ENCODE results near the gene PCOLCE2.
"Not testable (repeated sequence)": the region's sequence is repeated elsewhere in the genome, so short reads cannot be mapped to it uniquely, and the experiment has no call there.

Gene PCOLCE2

DNA sequence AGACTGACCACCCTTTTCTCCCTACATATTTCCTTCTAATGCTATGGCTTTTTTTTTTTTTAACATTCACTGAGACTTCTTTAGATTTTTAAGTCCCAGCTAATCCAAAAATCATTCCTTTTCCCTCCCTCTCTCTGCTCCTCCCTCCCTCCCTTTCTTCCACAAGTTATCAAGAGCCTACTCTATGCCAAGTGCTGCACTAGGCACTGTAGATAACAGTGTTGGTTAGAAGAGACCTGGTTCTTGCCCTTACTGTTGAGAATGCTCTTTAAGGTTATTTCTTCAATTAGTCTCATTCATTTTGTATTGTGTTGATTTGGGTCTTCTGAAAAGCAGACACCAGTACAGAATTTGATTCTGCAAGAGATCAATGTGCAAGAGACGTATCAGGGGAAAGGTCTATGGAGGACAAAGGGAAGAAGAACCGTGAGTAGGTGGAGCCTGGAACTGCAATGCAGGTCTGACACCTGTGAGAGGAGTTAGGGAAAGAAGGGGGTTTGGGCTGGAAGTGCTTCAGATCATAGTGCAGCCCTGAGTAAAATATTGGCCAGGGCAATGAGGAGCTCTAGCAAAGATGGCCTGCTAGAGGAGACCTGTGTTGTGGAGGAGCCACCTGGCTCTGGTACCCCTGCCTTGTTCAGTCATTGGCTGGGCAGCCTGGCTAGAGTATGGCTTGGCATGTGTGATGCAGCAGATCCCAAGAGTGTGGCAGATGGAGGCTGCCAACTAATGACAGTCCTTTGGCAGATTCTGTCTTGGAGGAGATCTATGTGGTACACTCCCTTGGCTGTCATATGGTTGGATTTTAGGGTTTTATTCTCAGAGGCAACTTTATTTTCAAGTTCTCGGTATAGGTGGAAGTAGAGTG, 9.7 kb upstream of the PCOLCE2 start:
- no peak for DNase-seq (ENCODE audit: low read depth)

DNA sequence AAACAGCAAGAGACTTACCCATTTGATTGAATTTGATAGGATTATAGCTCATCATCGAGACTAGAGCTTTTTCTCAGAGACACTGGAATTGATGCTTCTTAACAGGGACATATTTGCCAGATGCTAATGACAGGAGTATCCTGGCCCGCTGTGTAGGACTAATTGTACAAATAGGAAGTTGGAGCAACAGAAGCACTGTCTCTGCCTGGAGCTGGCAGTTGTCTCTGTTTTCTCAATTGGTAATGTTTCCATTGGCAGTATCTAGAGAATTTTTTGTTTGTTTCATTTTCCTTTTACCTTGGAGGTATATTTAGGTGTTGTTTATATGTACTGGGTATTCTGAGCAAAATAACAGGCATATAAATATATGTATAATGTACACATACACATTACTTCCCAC, 8.9 kb upstream of the PCOLCE2 start:
- DNase-seq (ENCODE audit: low read depth), result no peak

DNA sequence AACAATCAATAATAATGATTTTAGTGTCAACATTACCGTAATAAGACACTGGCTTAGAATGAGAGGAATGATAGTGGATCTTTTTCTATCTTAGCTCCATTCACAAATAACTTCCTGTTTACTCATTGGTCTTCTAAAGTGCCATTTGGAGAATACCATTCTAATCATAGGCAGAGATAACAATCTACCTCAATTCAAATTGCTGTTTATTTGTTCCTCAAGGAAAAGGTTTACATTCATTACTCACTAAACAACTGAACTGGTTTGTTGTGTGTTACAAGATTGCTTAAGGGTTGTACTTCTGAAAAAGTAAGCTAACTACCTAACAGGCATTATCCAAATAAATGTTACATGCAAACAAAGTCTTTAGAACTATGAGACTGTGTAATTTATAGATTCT, 8.1 kb upstream of the PCOLCE2 start:
- no peak for DNase-seq (ENCODE audit: low read depth)

DNA sequence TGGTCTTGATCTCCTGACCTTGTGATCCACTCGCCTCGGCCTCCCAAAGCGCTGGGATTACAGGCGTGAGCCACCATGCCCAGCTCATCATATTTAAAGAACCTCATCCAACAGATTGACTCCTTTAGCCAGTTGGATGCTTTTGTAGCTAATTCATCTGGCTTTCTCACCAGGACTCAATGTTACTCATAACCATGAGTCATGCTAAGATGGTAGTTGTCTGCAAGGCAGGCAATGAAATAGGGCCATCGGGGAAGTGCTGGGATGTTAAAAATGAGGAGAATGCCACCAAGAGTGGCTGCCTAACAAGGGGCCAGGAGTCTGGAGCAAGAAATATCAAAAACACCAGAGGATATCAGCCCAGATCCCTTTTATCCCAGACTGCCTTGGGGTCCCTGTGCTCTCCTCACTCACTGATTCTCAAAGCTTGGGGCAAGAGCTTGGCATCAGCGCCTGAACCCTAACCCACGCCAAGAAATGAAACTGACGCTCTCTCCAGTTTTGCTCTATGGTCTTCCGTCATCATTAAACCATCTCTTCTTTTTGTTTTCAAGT, 7.4 kb upstream of the PCOLCE2 start:
- DNase-seq (ENCODE audit: low read depth), result no peak

DNA sequence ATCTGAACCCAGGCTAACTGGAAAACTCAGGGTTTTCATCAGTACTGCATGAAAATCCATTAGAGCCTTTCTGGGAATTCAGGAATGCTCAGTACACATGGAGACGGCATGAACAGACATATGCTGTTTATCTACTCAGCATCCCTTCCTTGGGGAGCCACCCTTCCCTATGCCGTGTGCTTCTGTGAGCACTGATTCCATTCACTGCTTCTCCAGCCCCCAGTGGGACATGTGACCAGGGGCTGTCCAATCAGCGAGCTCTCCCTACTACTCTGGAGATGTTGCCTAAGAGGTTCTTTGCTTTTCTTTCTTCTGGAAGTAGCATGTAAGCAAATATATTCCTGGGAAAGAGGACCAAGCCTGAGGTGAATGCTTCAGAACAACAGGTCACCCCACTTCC, 5.6 kb upstream of the PCOLCE2 start:
- DNase-seq (ENCODE audit: low read depth), result no peak

DNA sequence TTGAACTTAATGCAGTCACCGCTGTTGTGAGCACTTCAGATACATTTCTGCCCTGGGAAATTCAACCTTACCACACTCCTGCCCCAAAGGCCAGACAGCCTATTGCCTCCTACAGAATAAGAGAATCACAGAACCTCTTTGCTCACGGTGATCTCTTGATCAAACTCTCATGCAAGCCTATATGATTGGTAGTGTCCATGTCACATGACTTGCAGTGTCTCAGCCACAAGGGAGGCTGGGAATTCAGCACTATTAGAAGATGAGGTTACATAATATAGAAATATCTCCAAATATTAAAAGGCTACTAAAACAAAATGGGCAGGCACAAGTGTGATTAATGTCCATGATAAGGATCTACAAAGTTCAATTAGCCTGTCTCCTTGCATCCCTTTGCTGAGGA, 3.8 kb upstream of the PCOLCE2 start:
- DNase-seq (ENCODE audit: low read depth), result no peak

DNA sequence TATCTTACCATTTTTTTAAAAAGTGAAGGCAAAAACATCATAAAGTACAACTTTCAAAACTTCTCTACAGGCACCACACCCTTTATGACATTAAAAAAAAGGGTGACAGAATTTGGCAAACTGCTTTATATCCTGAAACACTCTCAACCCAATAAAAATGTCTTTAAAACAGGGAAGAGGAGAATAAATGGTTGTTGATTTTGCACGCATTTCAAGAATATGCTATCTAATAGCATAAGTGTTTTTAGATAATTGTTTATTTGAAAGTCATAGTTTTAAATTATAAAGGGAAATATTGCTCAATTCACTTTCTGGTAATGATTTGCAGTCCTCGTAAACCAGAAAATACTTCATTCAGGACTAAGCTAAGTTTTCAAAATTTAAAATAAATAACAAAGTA, 1.7 kb upstream of the PCOLCE2 start:
- DNase-seq (ENCODE audit: low read depth), result no peak

GRCh38 chr3:142889212-142890014, 530 bp upstream of the PCOLCE2 start:
- DNase-seq (ENCODE audit: low read depth), result no peak

DNA sequence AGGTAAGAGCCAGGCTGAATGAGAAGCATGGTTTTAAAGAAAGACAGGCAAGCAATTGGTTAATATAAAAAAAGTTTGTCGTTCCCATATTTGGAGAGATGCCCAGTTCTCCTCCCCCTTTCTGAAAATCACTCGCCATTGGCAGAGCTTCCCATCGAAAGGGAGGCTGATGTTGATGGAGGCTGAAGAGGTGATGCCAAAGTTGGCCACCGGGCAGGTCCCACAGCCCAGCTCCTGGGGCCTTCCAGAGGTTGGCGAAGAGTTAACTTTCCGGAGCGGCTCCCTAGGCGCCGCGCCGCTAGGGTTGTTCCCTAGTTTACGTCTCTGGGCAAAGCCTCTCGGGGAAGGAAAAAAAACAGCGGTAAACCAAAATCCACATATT, 793 bp downstream of the PCOLCE2 start:
- DNase-seq (ENCODE audit: low read depth), result no peak

DNA sequence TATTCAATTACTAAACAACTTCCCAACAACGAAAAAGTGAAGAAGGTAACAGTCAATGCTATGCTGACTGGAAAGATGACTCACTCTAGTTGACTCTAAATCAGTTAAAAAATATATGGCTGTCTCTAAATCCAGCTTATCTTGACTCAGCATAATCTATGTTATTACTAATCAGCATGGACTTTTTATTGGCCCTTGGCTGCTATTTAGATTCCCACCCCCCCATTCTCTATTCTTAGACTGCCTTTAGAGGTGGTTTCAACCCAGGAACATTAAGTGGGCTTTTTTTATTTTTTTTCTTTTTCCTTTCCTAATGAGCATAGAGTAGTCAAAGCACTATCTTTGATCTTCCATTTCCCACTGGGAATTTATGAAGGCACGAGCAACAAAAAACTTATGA, 1.9 kb downstream of the PCOLCE2 start:
- no peak for DNase-seq (ENCODE audit: low read depth)

- DNase-seq (ENCODE audit: low read depth), result no peak
These were observed 2.9 kb downstream of the PCOLCE2 start for GRCh38 chr3:142886021-142886420.

- no peak for DNase-seq (ENCODE audit: low read depth)
These were observed 4.4 kb downstream of the PCOLCE2 start for GRCh38 chr3:142884531-142884930.

- DNase-seq (ENCODE audit: low read depth), result not testable (repeated sequence)
These were observed 5.3 kb downstream of the PCOLCE2 start for GRCh38 chr3:142883534-142883933.

GRCh38 chr3:142881445-142882224, 7.2 kb downstream of the PCOLCE2 start:
- no peak for DNase-seq (ENCODE audit: low read depth)

DNA sequence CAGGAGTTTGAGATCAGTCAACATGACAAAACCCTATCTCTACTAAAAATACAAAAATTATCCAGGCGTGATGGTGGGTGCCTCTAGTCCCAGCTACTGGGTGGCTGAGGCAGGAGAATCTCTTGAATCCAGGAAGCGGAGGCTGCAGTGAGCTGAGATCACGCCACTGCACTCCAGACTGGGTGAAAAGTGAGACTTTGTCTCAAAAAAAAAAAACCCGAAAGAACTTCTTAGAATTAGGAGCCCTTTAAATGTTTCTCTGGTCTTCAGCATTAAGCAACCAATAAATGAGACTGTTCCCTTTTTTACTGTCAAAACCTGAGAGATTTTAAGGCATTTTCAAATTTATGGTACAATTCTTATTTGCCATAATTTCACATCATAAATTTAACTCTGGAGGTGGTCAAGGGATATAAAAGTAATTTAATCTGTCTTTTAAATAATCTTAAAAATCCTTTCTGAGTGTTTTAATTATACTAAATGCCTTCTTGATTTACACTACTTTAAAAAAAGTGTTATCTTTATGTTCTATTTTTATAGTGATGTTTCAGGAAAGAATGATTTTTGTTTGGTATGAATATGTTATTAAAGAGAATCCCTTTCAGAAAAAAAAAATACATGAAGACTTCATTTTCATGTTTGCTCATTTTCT, 10.1 kb downstream of the PCOLCE2 start:
- DNase-seq (ENCODE audit: low read depth), result no peak

DNA sequence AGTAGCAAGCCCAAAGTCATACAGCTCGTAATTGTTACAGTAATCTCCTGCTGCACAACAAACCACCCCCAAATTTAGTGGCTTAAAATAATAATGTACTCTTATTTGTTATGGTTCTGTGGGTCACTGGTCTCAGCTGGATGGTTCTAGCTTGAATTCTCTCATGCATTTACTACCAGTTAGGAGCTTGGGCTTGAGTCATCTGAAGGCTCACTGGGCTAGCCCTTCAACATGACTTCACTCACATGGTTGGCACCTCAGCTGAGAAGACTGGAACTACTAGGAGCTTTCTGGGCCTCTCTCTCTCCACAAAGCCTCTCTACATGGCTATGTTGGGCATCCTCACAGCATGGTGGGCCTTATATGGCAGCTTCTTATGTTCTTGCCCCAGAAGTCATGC, 12.5 kb downstream of the PCOLCE2 start:
- no peak for DNase-seq (ENCODE audit: low read depth)

DNA sequence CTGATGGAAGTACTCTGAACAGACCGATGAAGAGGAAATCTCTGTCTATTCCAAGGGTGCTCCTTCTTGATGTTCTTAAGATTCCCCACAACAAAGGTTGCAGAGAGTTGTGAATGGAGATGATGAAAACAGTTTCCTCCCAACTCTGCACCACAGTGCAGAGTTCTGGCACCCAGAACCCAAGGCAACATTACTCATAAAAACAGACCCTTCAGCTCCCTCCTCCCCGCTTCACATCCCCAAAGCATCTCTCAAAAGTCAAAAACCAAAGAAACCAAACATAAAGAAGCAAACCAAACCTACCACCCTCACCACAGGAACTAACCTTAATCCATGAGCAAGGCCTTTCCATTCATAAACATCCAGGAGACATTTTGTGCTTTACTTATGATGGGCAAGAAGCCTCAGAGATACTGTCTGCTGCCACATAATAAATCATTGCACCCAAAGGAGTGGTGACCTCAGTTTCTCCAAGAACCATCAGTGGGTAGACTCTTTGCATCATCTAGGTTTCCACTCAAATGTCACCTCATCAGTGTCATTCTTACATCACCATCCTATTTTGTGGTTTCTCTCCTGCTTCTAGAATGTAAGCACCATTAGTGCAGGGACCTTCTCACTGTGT, 13.2 kb downstream of the PCOLCE2 start:
- DNase-seq (ENCODE audit: low read depth), result no peak

DNA sequence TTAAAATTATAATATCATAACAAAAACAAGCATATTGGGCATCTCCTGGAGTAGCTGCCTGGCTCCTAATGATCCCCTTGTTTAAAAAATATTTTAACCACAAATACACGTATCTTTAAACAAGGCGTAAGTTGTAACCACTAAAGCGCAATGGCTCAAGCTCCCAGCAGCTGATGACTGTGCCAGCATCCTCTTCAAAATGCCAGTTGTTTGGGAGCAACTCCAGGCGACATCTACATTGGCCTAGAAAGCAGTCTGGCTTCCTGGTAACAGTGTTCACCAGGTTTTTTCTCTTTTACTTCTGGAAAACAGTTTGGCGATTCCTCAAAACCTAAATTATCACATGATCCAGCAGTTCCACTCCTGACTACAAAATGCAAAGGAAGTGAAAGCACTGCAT, 13.8 kb downstream of the PCOLCE2 start:
- DNase-seq (ENCODE audit: low read depth), result no peak

- not testable (repeated sequence) for DNase-seq (ENCODE audit: low read depth)
These were observed 20.5 kb downstream of the PCOLCE2 start for GRCh38 chr3:142868382-142868781.

DNA sequence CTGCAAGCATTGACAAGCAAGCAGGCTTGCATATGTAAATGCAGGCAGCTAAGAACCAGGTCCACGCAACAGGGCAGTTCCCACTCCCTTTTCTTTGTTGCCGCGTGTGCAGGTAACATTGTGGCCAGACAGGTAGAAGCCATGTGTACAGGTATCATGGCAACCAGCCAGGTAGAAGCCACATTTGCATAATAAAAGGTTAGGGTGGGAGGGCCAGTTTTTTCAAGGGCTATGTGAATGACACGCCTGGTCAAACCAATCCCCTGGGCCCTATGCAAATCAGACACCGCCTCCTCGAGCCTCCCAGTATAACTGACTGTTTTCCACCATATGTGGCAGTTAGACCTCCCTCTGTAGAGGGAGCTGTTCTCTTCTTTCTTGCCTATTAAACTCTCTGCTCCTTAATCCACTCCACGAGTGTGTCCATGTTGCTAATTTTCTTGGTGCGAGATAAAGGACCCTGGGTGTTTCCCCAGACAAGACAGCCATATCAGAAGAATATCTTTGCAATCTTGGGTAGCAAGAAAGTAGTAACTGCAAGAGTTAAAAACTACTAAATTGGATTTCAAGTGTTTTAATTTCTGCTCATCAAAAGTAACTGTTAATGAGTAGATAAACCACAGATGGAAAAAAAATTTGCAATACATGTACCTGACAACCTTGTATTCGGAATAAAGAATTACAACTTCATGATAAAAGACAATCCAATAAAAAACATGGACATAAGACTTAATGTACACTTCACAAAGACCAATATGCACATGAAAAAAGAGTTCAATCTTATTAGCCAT, 21.8 kb downstream of the PCOLCE2 start:
- no peak for DNase-seq (ENCODE audit: low read depth)
